PFSK-1 (cell line): ENCODE measurements around the gene CHEK2.

ENCODE experiments used
- POLR2AphosphoS5 ChIP-seq: IDR thresholded peaks from 2 replicates; pipeline ENCODE4 v1.6.1; 2012; ENCODE audit warnings: low read depth, mild to moderate bottlenecking, control low read depth, low read length, moderate library complexity
- TF ChIP-seq, protein P1 (sequence below), 2 experiments: IDR thresholded peaks; 2 replicates each; pipeline versions ENCODE4 v1.6.1 to v1.8.0; 2011 to 2012; ENCODE audit warnings: low read depth in 2 of 2, low read length in 2 of 2, control low read depth in 1 of 2, inconsistent platforms in 1 of 2, mild to moderate bottlenecking in 1 of 2, moderate library complexity in 1 of 2; ENCODE audit not compliant: insufficient read depth in 1 of 2

DNA sequence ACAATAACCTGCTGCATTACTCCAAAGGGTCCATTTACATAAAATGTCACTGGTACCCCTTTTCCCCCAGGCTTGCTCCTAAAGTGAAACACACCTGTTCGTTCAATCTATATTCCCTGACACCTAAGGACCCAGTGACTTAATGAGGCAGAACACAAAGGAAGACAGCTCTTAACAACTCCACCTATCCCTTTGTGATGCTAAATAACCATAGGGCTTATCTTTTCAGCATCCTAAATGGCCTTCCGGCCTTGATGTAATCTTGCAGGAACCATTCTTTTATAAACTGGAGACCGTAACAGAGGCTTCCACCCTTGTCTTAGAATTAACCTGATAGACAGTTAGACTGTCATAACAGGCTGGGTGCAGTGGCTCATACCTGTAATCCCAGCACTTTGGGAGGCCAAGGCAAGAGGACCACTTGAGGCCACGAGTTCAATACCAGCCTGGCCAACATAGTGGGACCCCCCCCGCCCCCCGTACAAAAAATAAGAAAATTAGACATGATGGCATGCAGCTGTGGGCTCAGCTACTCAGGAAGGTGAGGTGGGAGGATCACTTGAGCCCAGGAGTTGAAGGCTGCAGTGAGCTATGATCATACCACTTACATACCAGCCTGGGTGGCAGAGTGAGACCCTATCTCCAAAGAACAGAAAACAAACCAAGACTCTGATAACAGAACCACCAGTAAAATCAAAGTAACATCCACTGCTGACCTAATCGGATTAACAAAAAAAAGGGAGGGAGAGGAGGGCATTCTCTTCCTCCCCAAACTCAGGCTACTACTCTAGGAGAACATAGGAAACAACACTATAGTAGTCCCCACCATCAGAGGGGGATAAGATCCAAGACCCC lies 5.1 kb downstream of the CHEK2 start:
- no peak for TF ChIP-seq POLR2AphosphoS5
- TF ChIP-seq, protein P1, sequence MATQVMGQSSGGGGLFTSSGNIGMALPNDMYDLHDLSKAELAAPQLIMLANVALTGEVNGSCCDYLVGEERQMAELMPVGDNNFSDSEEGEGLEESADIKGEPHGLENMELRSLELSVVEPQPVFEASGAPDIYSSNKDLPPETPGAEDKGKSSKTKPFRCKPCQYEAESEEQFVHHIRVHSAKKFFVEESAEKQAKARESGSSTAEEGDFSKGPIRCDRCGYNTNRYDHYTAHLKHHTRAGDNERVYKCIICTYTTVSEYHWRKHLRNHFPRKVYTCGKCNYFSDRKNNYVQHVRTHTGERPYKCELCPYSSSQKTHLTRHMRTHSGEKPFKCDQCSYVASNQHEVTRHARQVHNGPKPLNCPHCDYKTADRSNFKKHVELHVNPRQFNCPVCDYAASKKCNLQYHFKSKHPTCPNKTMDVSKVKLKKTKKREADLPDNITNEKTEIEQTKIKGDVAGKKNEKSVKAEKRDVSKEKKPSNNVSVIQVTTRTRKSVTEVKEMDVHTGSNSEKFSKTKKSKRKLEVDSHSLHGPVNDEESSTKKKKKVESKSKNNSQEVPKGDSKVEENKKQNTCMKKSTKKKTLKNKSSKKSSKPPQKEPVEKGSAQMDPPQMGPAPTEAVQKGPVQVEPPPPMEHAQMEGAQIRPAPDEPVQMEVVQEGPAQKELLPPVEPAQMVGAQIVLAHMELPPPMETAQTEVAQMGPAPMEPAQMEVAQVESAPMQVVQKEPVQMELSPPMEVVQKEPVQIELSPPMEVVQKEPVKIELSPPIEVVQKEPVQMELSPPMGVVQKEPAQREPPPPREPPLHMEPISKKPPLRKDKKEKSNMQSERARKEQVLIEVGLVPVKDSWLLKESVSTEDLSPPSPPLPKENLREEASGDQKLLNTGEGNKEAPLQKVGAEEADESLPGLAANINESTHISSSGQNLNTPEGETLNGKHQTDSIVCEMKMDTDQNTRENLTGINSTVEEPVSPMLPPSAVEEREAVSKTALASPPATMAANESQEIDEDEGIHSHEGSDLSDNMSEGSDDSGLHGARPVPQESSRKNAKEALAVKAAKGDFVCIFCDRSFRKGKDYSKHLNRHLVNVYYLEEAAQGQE (IDR thresholded peaks at IDR 0.05; ENCODE audit: insufficient read depth in 1 of 2, low read depth in 2 of 2, low read length in 2 of 2) = no peak
